DOHH2 (cell line): ENCODE measurements around the gene ESRRA.

Experiments
- H3F3A ChIP-seq: fragments of 200-600 bp; sonication (generic), shearing (Covaris generic); 2 replicates; pipeline ENCODE4 v1.6.0; 2016; ENCODE audit warnings: antibody characterized with exemption, mild to moderate bottlenecking; ENCODE audit not compliant: control insufficient read depth, insufficient read depth
- H3K27ac ChIP-seq: fragments of 200-600 bp; sonication (generic); 2 replicates; pipeline ENCODE4 v1.5.1; 2014; ENCODE audit warnings: low read depth, mild to moderate bottlenecking, low read length, moderate library complexity
- H3K27me3 ChIP-seq: fragments of 200-600 bp; sonication (generic); 2 replicates; pipeline ENCODE4 v1.6.1; 2014; ENCODE audit warnings: mild to moderate bottlenecking, low read length, mixed read lengths; ENCODE audit not compliant: control insufficient read depth
- H3K36me3 ChIP-seq: fragments of 200-600 bp; sonication (generic); 2 replicates; pipeline ENCODE4 v1.6.1; 2014; ENCODE audit warnings: mild to moderate bottlenecking, low read length, moderate library complexity, mixed read lengths; ENCODE audit not compliant: control insufficient read depth
- H3K4me1 ChIP-seq: fragments of 200-600 bp; sonication (generic); 2 replicates; pipeline ENCODE4 v1.6.1; 2014; ENCODE audit warnings: mild to moderate bottlenecking, low read length, mixed read lengths; ENCODE audit not compliant: control insufficient read depth
- H3K4me2 ChIP-seq: fragments of 200-600 bp; sonication (generic); 2 replicates; pipeline ENCODE4 v1.6.0; 2014; ENCODE audit warnings: mild to moderate bottlenecking, low read length, moderate library complexity
- H3K4me3 ChIP-seq: fragments of 200-600 bp; sonication (generic); 2 replicates; pipeline ENCODE4 v1.5.1; 2014; ENCODE audit warnings: mild to moderate bottlenecking, low read length, mixed read lengths
- H3K79me2 ChIP-seq: fragments of 200-600 bp; sonication (generic); 2 replicates; pipeline ENCODE4 v1.6.1; 2014; ENCODE audit warnings: mild to moderate bottlenecking, low read length, mixed read lengths; ENCODE audit not compliant: control insufficient read depth
- H3K9me2 ChIP-seq: fragments of 200-600 bp; sonication (generic); replicated peaks from 2 replicates; pipeline ENCODE4 v1.6.1; 2014; ENCODE audit warnings: mild to moderate bottlenecking, low read length, mixed read lengths; ENCODE audit not compliant: control insufficient read depth
- H3K9me3 ChIP-seq: fragments of 200-600 bp; sonication (generic); 2 replicates; pipeline ENCODE4 v1.6.1; 2014; ENCODE audit warnings: antibody characterized with exemption, low read length, mixed read lengths; ENCODE audit not compliant: control insufficient read depth, insufficient read depth
- H4K20me1 ChIP-seq: fragments of 200-600 bp; sonication (generic); 2 replicates; pipeline ENCODE4 v1.6.0; 2014; ENCODE audit warnings: low read depth, mild to moderate bottlenecking, antibody characterized with exemption, low read length, moderate library complexity; ENCODE audit not compliant: control insufficient read depth, insufficient read depth
- CTCF ChIP-seq: fragments of 200-600 bp; sonication (generic); IDR thresholded peaks from one replicate; pipeline ENCODE4 v1.5.1; 2014; ENCODE audit warnings: antibody characterized with exemption, mild to moderate bottlenecking, low read depth, low read length; ENCODE audit not compliant: poor library complexity, severe bottlenecking
- EZH2phosphoT487 ChIP-seq: fragments of 200-600 bp; sonication (generic); IDR thresholded peaks from 2 replicates; pipeline ENCODE4 v1.6.1; 2017; ENCODE audit warnings: borderline replicate concordance, mild to moderate bottlenecking, antibody characterized with exemption, low read length, moderate library complexity, mixed read lengths

Gene ESRRA

DNA sequence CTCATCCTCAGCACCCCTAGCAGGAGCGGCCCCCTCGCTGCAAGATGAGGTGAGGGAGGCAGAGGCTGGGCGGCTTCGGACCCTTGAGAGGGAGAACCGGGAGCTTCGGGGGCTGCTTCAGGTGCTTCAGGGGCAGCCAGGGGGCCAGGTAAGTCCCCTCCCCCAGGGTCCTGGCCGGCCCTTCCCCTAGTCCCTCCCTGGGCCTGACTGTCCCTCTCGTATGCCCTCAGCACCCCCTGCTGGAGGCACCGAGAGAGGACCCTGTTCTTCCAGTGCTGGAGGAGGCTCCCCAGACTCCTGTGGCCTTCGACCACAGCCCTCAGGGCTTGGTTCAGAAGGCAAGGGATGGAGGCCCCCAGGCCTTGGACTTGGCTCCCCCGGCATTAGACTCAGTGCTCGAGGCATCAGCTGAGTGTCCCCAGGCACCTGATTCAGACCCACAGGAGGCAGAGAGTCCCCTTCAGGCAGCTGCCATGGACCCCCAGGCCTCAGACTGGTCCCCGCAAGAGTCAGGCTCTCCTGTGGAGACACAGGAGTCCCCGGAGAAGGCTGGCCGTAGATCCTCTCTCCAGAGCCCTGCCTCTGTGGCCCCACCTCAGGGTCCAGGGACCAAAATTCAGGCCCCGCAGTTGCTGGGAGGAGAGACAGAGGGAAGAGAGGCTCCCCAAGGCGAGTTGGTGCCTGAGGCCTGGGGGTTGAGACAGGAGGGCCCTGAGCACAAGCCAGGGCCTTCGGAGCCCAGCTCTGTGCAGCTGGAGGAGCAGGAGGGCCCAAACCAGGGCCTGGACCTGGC, 38.6 kb downstream of the ESRRA start:
- Histone ChIP-seq H3K79me2 (peaks cover 9% of the 10 kb centered on the region), H3K4me2 (no peak overlapping the region), H3K27ac (no peak overlapping the region), H3K9me2 (no peaks in the 10 kb centered on the region), H3K9me3 (no peaks in the 10 kb centered on the region), H4K20me1 (peaks cover 8% of the 10 kb centered on the region; the same call in 1 of the 2 replicates), H3K36me3 (peaks cover 24% of the 10 kb centered on the region), H3K27me3 (no peaks in the 10 kb centered on the region), H3K4me1 (peaks cover 30% of the 10 kb centered on the region), H3K4me3 (no peak overlapping the region), H3F3A (no peaks in the 10 kb centered on the region; the same call in 1 of the 2 replicates)
- no peak for TF ChIP-seq EZH2phosphoT487
- peak; percentile 35 for TF ChIP-seq CTCF

GRCh38 chr11:64344787-64345186, 39.5 kb downstream of the ESRRA start:
- peaks cover 22% of the 10 kb centered on the region for H3K36me3 ChIP-seq
- H3K4me1 ChIP-seq, result peaks cover 22% of the 10 kb centered on the region
- no peaks in the 10 kb centered on the region for H3K27me3 ChIP-seq
- H4K20me1 ChIP-seq, result peaks cover 8% of the 10 kb centered on the region; the same call in 1 of the 2 replicates
- TF ChIP-seq CTCF (no peak), EZH2phosphoT487 (no peak)
- no peaks in the 10 kb centered on the region for H3K9me2 ChIP-seq
- no peaks in the 10 kb centered on the region; the same call in 1 of the 2 replicates for H3F3A ChIP-seq
- no peak overlapping the region for H3K27ac ChIP-seq
- H3K4me3 ChIP-seq, result no peak overlapping the region
- no peaks in the 10 kb centered on the region for H3K9me3 ChIP-seq
- H3K4me2 ChIP-seq, result no peak overlapping the region
- H3K79me2 ChIP-seq, result peaks cover under 1% of the 10 kb centered on the region

DNA sequence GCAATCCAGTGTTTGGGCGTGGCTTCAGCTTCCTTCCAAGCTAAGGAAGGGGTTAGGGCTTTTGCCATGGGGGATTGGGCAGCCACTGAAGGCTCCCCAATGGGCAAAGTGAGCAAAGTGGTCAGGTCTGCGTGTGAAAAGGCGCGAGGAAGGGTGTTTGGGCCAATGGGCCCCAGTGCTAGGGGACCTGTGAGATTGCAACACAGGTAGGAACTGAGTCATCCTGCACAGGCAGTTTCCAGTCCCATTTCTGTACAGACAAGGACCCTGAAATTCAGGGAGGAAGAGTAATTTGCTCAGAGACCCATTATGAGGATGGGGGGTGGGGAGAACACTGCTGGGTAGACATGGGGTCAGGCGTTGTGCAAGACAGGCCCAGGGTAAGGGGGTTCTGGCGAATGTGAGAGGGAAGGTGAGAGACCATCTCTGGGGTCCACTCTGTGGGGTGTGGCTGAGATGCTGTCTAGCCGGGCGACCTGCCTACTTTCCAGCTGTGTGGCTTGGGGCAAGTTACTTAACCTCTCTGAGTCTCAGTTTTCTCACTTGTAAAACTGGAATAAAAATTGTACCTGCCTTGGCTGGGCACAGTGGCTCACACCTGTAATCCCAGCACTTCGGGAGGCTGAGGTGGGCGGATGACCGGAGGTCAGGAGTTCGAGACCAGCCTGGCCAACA, 42.0 kb downstream of the ESRRA start:
- Histone ChIP-seq H3K27ac (no peak overlapping the region), H4K20me1 (no peaks in the 10 kb centered on the region), H3K4me3 (no peak overlapping the region), H3F3A (no peaks in the 10 kb centered on the region), H3K9me3 (no peaks in the 10 kb centered on the region), H3K9me2 (no peaks in the 10 kb centered on the region), H3K27me3 (no peaks in the 10 kb centered on the region), H3K4me2 (no peak overlapping the region), H3K36me3 (peaks cover 18% of the 10 kb centered on the region), H3K4me1 (peaks cover 4% of the 10 kb centered on the region), H3K79me2 (no peaks in the 10 kb centered on the region)
- TF ChIP-seq CTCF (no peak), EZH2phosphoT487 (no peak)
